Spinal cord (tissue), 10 donors: Measurements from ENCODE around the gene RANBP10. TPM values are rescaled to one million over a fixed set of nuclear protein-coding genes. Genes with fewer than 3 reads are reported as not detected.

Experiments used
- DNase-seq, 6 donors: peaks; one replicate each; pipeline versions ENCODE4 v3.0.0 to v3.0.0-alpha.2; 2013 to 2015; ENCODE audit warnings: low spot score in 6 of 6, low read depth in 4 of 6
- H3K27ac ChIP-seq: one replicate; pipeline ENCODE4 v1.5.1; 2013; ENCODE audit warnings: low read depth, low read length, control low read depth
- H3K27me3 ChIP-seq: one replicate; pipeline ENCODE4 v1.6.1; 2013; ENCODE audit warnings: low read length; ENCODE audit not compliant: control insufficient read depth, insufficient read depth
- H3K36me3 ChIP-seq: one replicate; pipeline ENCODE4 v1.6.1; 2013; ENCODE audit warnings: low read length; ENCODE audit not compliant: control insufficient read depth, insufficient read depth
- H3K4me1 ChIP-seq: one replicate; pipeline ENCODE4 v1.6.1; 2013; ENCODE audit warnings: low read length; ENCODE audit not compliant: control insufficient read depth, insufficient read depth
- H3K4me3 ChIP-seq: one replicate; pipeline ENCODE4 v1.5.1; 2013; ENCODE audit warnings: low read depth, low read length, control low read depth
- H3K9me3 ChIP-seq: one replicate; pipeline ENCODE4 v1.6.1; 2013; ENCODE audit warnings: low read length; ENCODE audit not compliant: control insufficient read depth, insufficient read depth
- WGBS: methylation state at CpG from one replicate; pipeline ENCODE4 v1.1.5; 2013; ENCODE audit warnings: missing lambda C conversion rate; ENCODE audit not compliant: insufficient coverage; 5-methylcytosine and 5-hydroxymethylcytosine counted together
- polyA plus RNA-seq, 2 donors: library from polyadenylated mRNA; unstranded; fragments of 120-200 nt; gene quantifications; one replicate each; pipeline ENCODE4 v1.2.1, GENCODE V29; 2013; ENCODE audit not compliant: insufficient read length in 2 of 2
- total RNA-seq, 2 donors: library from RNA; depleted of rRNA in 1 of 2; stranded (reverse); fragments of 120-200 nt in 1 of 2; fragments of >200 nt in 1 of 2; gene quantifications; one replicate each; pipeline versions ENCODE4 v1.2.3 to v1.2.4, GENCODE V29; 2013 to 2014
- donor health status: healthy.

The RANBP10 gene
- total and polyA plus RNA-seq, 4 donors = 6.7 to 25.6 (median 12.1) TPM

DNA sequence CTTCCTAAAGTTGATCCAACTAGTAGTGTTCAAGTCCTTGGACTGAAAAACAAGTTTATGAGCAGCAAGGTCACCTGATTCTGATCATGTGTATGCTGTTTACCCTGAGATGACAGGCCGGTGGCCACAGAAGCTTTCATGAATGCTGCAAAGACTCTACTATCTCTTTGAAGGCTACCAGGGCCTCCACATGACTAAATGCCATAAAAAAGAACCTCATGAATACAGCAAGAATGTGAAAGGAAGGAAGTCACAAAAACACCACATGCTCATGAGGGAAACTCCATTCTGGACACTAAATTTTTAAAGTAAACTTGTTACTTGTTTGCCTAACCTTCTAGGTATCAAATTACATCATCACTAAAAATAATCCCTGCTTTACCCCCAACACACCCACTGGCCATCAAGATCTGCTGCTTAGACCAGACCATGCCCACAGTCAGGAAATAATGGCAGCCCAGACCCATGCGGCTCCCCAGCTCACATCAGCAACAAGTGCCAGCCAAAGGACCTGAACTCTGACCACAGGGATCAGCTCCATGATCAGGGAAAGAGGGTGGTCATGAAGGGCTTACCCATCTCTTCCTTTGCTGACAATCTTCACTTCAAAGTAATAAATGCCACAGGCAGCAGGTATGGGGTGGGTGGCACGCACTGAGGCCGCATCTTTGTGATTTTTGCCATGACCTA is 1.4 kb downstream of the RANBP10 start:
- H3K27ac ChIP-seq = no peak overlapping the region
- WGBS = 90% methylated on average over 4 of the region's 4 CpGs
- peaks cover 17% of the 10 kb centered on the region for H3K4me1 ChIP-seq

DNA sequence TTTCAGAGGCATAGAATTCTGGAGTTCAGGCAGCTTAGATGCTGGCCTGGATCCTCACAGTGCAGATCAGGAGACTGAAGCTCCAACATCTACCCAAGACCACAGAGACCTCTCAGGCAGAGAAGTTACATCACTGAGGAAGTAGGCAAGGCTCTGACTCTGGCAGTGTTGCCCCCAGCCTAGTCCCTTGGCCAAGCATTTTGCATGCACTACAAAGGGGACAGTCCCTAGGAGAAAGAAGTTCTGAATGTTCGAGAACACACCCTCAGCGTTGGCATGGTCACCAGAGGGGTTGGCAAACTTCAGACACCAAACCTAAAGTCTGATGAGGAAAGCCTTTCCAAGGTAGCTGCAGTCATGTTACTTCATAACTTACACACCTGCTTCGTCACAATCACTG is 2.5 kb downstream of the RANBP10 start:
- DNase-seq = no peak
- Histone ChIP-seq H3K4me1 (peaks cover 17% of the 10 kb centered on the region), H3K36me3 (peaks cover 45% of the 10 kb centered on the region), H3K4me3 (no peak overlapping the region), H3K27ac (no peak overlapping the region), H3K9me3 (no peaks in the 10 kb centered on the region), H3K27me3 (no peaks in the 10 kb centered on the region)
- no CpG with 5 or more reads among the region's 3 CpGs for WGBS

More for the DNA sequence above, 1.4 kb downstream of the RANBP10 start:
- no peaks in the 10 kb centered on the region for H3K9me3 ChIP-seq
- no peak for DNase-seq
- H3K4me3 ChIP-seq = peak overlapping the region; percentile 98
- peaks cover 34% of the 10 kb centered on the region for H3K36me3 ChIP-seq
- H3K27me3 ChIP-seq = no peaks in the 10 kb centered on the region

DNA sequence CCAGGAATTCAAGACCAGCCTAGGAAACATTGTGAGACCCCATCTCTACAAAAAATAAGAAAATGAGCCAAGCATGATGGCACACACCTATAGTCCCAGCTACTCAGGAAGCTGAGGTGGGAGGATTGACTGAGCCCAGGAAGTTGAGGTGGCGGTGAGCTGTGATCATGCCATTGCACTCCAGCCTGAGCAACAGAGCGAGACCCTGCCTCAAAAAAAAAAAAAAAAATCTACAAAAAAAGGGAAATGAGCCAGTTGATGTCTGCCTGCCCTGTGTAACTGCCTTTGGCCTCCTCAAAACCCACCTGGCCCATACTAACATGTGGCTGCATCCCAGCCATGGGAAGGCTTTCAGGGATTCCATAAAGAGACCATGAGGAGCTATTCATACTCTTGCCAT is 4.5 kb downstream of the RANBP10 start:
- H3K27me3 ChIP-seq = no peaks in the 10 kb centered on the region
- no peak overlapping the region for H3K4me3 ChIP-seq
- no peak for DNase-seq
- peaks cover 55% of the 10 kb centered on the region for H3K36me3 ChIP-seq
- peaks cover 10% of the 10 kb centered on the region for H3K4me1 ChIP-seq
- no peaks in the 10 kb centered on the region for H3K9me3 ChIP-seq
- no peak overlapping the region for H3K27ac ChIP-seq
- 92% methylated on average over 2 of the region's 2 CpGs for WGBS

- peaks cover 55% of the 10 kb centered on the region for H3K36me3 ChIP-seq
- no peak for DNase-seq
- WGBS = 100% methylated on average over 1 of the region's 1 CpG
- peaks cover 10% of the 10 kb centered on the region for H3K4me1 ChIP-seq
- H3K27me3 ChIP-seq = no peaks in the 10 kb centered on the region
- no peaks in the 10 kb centered on the region for H3K9me3 ChIP-seq
- no peak overlapping the region for H3K4me3 ChIP-seq
- no peak overlapping the region for H3K27ac ChIP-seq
These were observed 5.1 kb downstream of the RANBP10 start for GRCh38 chr16:67801241-67801640.

- no peak for DNase-seq
- Histone ChIP-seq H3K4me3 (no peak overlapping the region), H3K27me3 (no peaks in the 10 kb centered on the region), H3K27ac (no peak overlapping the region), H3K9me3 (no peaks in the 10 kb centered on the region), H3K36me3 (peaks cover 59% of the 10 kb centered on the region), H3K4me1 (peaks cover 5% of the 10 kb centered on the region)
- 93% methylated on average over 7 of the region's 7 CpGs for WGBS
These were observed 5.9 kb downstream of the RANBP10 start for GRCh38 chr16:67800338-67800926.

- Histone ChIP-seq H3K27me3 (no peaks in the 10 kb centered on the region), H3K4me1 (no peaks in the 10 kb centered on the region), H3K4me3 (no peak overlapping the region), H3K36me3 (peaks cover 36% of the 10 kb centered on the region), H3K27ac (no peak overlapping the region), H3K9me3 (no peaks in the 10 kb centered on the region)
- DNase-seq = no peak
- WGBS = no CpG with 5 or more reads among the region's 5 CpGs
These were observed 10.2 kb downstream of the RANBP10 start for GRCh38 chr16:67796099-67796718.

GRCh38 chr16:67790071-67790470 is 16.3 kb downstream of the RANBP10 start:
- Histone ChIP-seq H3K36me3 (peaks cover 3% of the 10 kb centered on the region), H3K27me3 (no peaks in the 10 kb centered on the region), H3K4me1 (no peaks in the 10 kb centered on the region), H3K9me3 (no peaks in the 10 kb centered on the region), H3K4me3 (no peak overlapping the region), H3K27ac (no peak overlapping the region)
- DNase-seq = no peak

DNA sequence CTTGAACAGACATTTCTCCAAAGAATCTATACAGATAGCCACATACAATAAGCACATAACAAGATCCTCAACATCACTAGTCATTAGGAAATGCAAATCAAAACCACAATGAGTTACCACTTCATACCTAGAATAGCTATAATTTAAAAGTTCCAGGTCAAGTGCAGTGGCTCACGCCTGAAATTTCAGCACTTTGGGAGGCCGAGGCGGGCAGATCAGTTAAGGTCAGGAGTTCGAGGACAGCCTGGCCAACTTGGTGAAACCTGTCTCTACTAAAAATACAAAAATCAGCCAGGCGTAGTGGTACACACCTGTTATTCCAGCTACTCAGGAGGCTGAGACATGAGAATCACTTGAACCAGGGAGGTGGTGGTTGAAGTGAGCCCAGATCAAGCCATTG is 19.9 kb downstream of the RANBP10 start:
- WGBS = 100% methylated on average over 3 of the region's 5 CpGs
- H3K9me3 ChIP-seq = no peaks in the 10 kb centered on the region
- no peak overlapping the region for H3K27ac ChIP-seq
- no peaks in the 10 kb centered on the region for H3K27me3 ChIP-seq
- H3K4me3 ChIP-seq = no peak overlapping the region
- DNase-seq = no peak
- H3K4me1 ChIP-seq = no peaks in the 10 kb centered on the region
- H3K36me3 ChIP-seq = peaks cover 8% of the 10 kb centered on the region

GRCh38 chr16:67783353-67783725 is 23.0 kb downstream of the RANBP10 start:
- Histone ChIP-seq H3K4me1 (peaks cover 3% of the 10 kb centered on the region), H3K27me3 (no peaks in the 10 kb centered on the region), H3K4me3 (no peak overlapping the region), H3K36me3 (peaks cover 8% of the 10 kb centered on the region), H3K27ac (no peak overlapping the region), H3K9me3 (no peaks in the 10 kb centered on the region)
- DNase-seq = no peak
